ENCODE results near the gene FRMD7.

The FRMD7 gene

DNA sequence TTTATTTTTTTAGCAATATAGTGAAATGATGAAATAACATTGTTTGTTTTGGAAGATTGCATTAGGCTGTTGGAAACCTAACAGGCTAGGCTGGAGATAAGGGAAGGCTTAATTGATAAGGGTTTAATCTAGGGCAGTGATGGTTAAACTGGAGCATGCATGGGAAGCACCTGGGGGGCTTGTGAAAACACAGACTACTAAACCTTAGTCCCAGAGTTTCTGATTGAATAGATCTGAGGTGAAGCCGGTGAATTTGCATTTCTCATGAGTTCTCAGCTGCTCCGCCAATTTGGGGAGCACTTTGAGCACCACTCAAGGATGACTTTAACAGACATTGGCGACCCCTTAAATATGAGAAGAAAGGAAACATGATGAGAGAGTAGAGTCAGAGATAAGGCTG, 93.2 kb downstream of the FRMD7 start:
- DNase-seq (ENCODE audit: low spot score): no peak

DNA sequence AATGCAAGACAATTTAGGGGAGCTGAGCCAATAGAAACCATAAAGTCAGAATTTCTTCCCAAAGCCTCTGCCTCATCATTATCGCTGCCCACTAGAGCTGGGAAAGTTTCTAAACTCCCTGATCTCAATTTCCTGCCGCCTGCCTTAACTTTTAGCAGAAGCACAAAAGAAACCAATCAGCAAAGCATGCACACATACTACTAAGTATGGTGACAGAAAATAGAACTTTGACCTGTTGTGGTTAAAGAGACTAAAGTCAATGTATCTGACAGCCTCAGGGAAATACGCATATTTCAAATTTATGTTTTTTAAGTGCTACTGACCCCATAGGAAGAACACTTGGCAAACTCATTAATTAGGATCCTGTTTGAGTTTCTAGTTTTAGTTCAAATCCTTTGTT, 94.7 kb downstream of the FRMD7 start:
- DNase-seq (ENCODE audit: low spot score): no peak

DNA sequence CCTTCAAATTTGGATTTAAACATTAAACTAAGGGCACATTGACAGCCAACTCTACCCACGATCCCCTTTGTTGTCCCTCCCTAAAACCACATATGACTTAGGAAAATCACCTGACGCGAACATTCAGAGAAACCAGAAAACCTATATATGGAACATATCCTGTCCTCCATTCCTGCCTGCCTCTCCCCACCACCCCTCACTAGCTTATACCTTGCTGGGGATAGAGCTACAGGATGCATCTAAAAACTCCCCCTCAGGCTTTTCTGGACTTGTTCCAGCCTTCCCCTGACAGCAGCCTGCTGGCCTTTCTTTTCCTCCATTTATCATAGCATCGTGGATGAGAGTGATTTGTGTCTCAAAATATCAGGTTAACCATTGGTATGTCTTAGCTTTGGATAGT, 96.0 kb downstream of the FRMD7 start:
- DNase-seq (ENCODE audit: low spot score): no peak

DNA sequence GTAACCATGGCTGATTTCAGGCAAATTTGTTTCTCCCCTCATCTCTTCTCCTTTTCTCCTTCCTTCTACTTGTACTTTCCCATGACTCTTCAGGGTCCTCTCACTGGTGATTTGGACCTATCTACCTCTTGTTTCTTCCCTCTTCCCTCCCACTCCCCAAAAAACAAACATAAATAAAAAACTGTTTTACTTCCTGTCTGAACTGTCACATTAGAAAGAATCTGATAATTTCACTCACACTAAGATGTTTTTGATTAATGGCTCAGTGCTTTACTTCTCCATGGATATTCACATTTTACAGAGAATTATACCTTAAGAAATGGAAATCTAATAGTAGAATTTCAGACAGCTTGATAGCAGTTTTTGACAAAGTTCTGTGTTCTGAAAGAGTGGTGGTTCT, 97.6 kb downstream of the FRMD7 start:
- no peak for DNase-seq (ENCODE audit: low spot score)
